ENCODE results near the gene SPATA17.
A peak's percentile ranks its signal among the peaks of the same experiment; 100 is the strongest.

Gene SPATA17

GRCh38 chr1:217776693-217777092, 145.5 kb downstream of the SPATA17 start:
- FAIRE-seq: no peak
- TF ChIP-seq CTCF (IDR thresholded peaks at IDR 0.05; ENCODE audit: insufficient read depth, missing control alignments): no peak
- no peak for DNase-seq (ENCODE audit: insufficient read length, low spot score)

GRCh38 chr1:217781056-217781455, 149.9 kb downstream of the SPATA17 start:
- DNase-seq (ENCODE audit: insufficient read length, low spot score) (no peak), FAIRE-seq (peak; percentile 67)
- TF ChIP-seq CTCF (IDR thresholded peaks at IDR 0.05; ENCODE audit: insufficient read depth, missing control alignments): no peak

DNA sequence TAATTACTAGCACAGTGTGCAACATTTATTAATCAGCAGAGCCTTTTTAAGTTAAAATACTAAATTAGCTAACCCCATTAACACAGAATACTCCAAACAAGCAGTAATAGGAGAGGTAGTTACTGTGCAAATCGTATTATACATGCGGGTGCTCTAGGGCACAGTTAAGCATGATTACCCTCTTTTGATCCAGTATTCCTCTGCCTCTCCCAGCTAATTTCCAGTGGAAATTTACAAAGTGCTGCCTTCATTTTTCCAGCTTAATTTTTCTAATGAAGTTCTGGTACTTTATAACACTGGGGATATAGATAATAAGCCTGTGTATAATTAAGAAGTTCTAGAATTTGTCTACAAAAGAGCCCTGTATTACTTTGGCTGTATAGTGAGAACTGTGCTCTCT, 159.9 kb downstream of the SPATA17 start:
- no peak for TF ChIP-seq CTCF (IDR thresholded peaks at IDR 0.05; ENCODE audit: insufficient read depth, missing control alignments)
- FAIRE-seq (no peak), DNase-seq (ENCODE audit: insufficient read length, low spot score) (no peak)

GRCh38 chr1:217805792-217806191, 174.6 kb downstream of the SPATA17 start:
- no peak for FAIRE-seq
- no peak for DNase-seq (ENCODE audit: insufficient read length, low spot score)
- TF ChIP-seq CTCF (IDR thresholded peaks at IDR 0.05; ENCODE audit: insufficient read depth, missing control alignments): no peak

DNA sequence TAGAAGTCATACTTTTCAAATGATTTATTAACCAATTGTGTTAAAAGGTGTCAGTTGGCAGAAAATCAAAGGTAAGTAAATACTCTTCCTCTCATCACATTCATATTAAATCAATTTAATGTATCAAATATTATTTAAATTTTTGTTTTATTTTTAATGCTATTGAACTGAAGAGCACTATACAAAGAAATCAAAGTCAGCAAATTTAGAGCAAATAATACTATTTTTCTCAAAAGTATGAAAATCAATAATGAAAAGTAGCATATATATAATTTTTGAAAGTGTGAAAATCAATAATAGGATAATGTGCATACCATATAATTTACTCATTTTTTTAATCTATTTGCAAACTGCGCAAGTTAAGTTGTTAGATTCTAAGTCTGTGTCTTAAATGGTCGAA, 181.0 kb downstream of the SPATA17 start:
- FAIRE-seq (no peak), DNase-seq (ENCODE audit: insufficient read length, low spot score) (no peak)
- no peak for TF ChIP-seq CTCF (IDR thresholded peaks at IDR 0.05; ENCODE audit: insufficient read depth, missing control alignments)

GRCh38 chr1:217813031-217813430, 181.9 kb downstream of the SPATA17 start:
- peak; percentile 70 for FAIRE-seq
- TF ChIP-seq CTCF (IDR thresholded peaks at IDR 0.05; ENCODE audit: insufficient read depth, missing control alignments): no peak
- no peak for DNase-seq (ENCODE audit: insufficient read length, low spot score)

- FAIRE-seq: no peak
- DNase-seq (ENCODE audit: insufficient read length, low spot score): no peak
- TF ChIP-seq CTCF (IDR thresholded peaks at IDR 0.05; ENCODE audit: insufficient read depth, missing control alignments): no peak
These were observed 206.5 kb downstream of the SPATA17 start for GRCh38 chr1:217837691-217838090.

Data from D721Med (cell line).